SK-N-MC (cell line): Measurements from ENCODE around the gene CEP68.
A peak's percentile ranks its signal among the peaks of the same experiment; 100 is the strongest.
"Not testable (repeated sequence)": the region's sequence is repeated elsewhere in the genome, so short reads cannot be mapped to it uniquely, and the experiment has no call there.

Experiments used
- DNase-seq: peaks from one replicate; pipeline ENCODE4 v3.0.0-alpha.2; 2011; ENCODE audit warnings: low read depth, low spot score
- H3K27ac ChIP-seq: fragments of 200-600 bp; sonication (generic); 2 replicates; pipeline ENCODE4 v1.5.1; 2016; ENCODE audit warnings: mixed run types
- H3K36me3 ChIP-seq: fragments of 200-600 bp; sonication (generic); 2 replicates; pipeline ENCODE4 v1.6.1; 2017; ENCODE audit warnings: antibody characterized with exemption, low read length, mixed read lengths; ENCODE audit not compliant: insufficient read depth
- H3K4me3 ChIP-seq: fragments of 200-600 bp; sonication (generic); 2 replicates; pipeline ENCODE4 v1.5.1; 2016
- H3K9ac ChIP-seq: fragments of 200-600 bp; sonication (generic); 2 replicates; pipeline ENCODE4 v1.8.0; 2017; ENCODE audit warnings: mixed run types, mixed read lengths; ENCODE audit not compliant: insufficient read length
- H3K9me3 ChIP-seq: fragments of 200-600 bp; sonication (generic); 2 replicates; pipeline ENCODE4 v1.6.1; 2017; ENCODE audit warnings: low read depth, mild to moderate bottlenecking, antibody characterized with exemption, low read length, moderate library complexity, mixed read lengths
- EZH2 ChIP-seq: fragments of 200-600 bp; sonication (generic); IDR thresholded peaks from one replicate; pipeline ENCODE4 v1.6.1; 2017; ENCODE audit warnings: antibody characterized with exemption
- FOXP2 ChIP-seq: optimal IDR thresholded peaks from 2 replicates; pipeline ENCODE3; 2011; ENCODE audit warnings: mild to moderate bottlenecking, moderate library complexity; ENCODE audit not compliant: insufficient read depth; ENCODE audit errors: extremely low read length, control extremely low read depth
- POLR2AphosphoS5 ChIP-seq: IDR thresholded peaks from 2 replicates; pipeline ENCODE4 v1.6.1; 2012; ENCODE audit warnings: mild to moderate bottlenecking, low read depth, low read length, borderline replicate concordance

Gene CEP68

DNA sequence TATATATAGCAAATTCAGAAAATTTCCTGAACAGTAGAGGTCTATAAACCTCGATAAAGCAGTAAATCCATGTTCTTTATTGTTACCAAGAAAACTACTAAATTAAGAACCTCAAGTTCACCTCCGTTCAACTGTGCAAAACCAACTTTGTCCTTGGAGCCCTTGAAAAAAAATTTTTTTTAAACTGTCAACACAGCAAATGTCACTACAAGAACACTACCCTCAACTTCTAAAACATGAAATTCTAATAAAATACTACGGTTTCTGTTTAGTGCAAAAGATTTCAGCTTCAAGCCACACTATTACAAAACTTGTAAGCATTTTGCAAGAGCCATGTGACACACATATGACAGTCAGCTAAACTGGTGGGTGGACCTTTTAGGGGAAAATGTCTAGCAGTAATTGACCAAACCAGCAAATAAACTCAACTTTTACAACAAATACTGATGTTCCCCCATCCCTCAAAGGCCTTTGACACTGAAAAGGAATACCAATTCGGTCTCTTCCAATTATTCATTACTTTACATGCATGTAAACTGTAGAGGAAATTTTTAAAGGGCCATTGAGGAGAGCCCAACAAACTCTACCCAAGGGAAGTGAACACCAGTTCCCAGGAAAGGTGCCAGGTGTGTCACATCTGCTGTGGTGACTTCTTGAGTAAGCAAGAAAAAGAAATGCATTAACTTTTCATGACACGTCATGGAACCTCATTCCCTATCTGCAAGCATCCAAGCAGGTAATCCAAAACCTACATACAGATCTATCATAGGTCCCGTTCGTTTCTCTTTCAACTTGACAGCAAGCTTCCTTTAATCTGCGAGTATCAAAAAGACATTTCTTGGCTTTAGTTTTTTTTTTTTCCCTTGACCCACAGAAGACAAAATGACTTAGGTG lies 72.3 kb downstream of the CEP68 start:
- H3K4me3 ChIP-seq = peak overlapping the region; percentile 96
- H3K9me3 ChIP-seq = no peaks in the 10 kb centered on the region
- H3K36me3 ChIP-seq = no peaks in the 10 kb centered on the region; the same call in 1 of the 2 replicates
- peak overlapping the region; percentile 98 for H3K9ac ChIP-seq
- DNase-seq = no peak
- peak overlapping the region; percentile 49 for H3K27ac ChIP-seq
- TF ChIP-seq FOXP2 (no peak), POLR2AphosphoS5 (no peak)

DNA sequence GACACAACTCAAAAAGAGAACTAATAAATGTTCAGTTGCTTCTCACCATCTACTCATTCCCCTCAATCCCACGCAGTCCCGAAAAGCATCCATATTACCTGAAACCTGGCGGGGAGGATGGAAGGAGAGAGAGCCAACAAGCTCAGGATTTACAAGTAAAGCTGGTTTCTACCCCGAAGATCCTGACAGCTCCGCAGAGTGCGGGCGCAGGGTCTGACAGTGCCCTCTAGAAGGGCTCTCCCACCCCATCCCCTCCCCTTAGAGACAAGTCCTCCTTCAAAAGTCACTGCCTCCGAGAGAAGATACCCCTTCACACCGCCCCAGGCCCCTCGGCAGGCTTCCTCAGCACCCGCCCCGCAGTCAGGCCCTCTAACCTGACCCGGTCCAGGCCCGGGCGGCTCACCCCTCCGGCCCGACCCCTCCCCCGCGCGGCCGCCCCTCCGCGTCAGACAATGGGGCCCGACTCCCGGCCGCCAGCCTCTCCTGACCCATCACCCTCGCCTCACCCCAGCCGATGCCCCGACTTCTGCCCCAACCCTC lies 73.1 kb downstream of the CEP68 start:
- H3K4me3 ChIP-seq = peak overlapping the region; percentile 96
- DNase-seq = no peak
- H3K27ac ChIP-seq = peak overlapping the region; percentile 83
- no peaks in the 10 kb centered on the region for H3K9me3 ChIP-seq
- H3K36me3 ChIP-seq = no peaks in the 10 kb centered on the region; the same call in 1 of the 2 replicates
- TF ChIP-seq POLR2AphosphoS5 (no peak), EZH2 (no peak), FOXP2 (no peak)
- peak overlapping the region; percentile 98 for H3K9ac ChIP-seq

GRCh38 chr2:65129826-65130663 lies 73.8 kb downstream of the CEP68 start, which contains the start of gene RAB1A:
RAB1A (minus strand) TSS chr2:65130106; CDS start chr2:65129915, 191 bp downstream.
- Histone ChIP-seq H3K4me3 (peak within 1 kb of the TSS; percentile 96), H3K9me3 (no peaks in the 10 kb centered on the region), H3K36me3 (no peaks in the 10 kb centered on the region; the same call in 1 of the 2 replicates), H3K9ac (peak within 1 kb of the TSS; percentile 98), H3K27ac (peak within 1 kb of the TSS; percentile 83)
- DNase-seq = peak; percentile 88
- TF ChIP-seq POLR2AphosphoS5 (peak; percentile 82), EZH2 (no peak), FOXP2 (peak; percentile 67)

GRCh38 chr2:65130664-65131175 lies 74.5 kb downstream of the CEP68 start:
- TF ChIP-seq POLR2AphosphoS5 (no peak), FOXP2 (no peak), EZH2 (no peak)
- Histone ChIP-seq H3K4me3 (peak overlapping the region; percentile 96), H3K9ac (peak overlapping the region; percentile 51), H3K36me3 (no peaks in the 10 kb centered on the region; the same call in 1 of the 2 replicates), H3K27ac (no peak overlapping the region), H3K9me3 (no peaks in the 10 kb centered on the region)
- DNase-seq = no peak

DNA sequence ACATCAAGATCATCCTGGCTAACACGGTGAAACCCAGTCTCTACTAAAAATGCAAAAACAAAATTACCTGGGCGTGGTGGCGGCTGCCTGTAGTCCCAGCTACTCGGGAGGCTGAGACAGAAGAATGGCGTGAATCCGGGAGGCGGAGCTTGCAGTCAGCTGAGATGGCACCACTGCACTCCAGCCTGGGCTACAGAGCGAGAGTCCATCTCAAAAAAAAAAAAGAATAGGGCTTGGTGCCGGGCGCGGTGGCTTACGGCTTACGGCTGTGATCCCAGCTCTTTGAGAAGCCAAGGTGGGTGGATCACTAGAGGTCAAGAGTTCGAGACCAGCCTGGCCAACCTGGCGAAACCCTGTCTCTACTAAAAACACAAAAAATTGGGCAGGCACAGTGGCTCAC lies 76.7 kb downstream of the CEP68 start:
- not testable (repeated sequence) for H3K27ac ChIP-seq, H3K9me3 ChIP-seq, DNase-seq, H3K9ac ChIP-seq, H3K36me3 ChIP-seq, H3K4me3 ChIP-seq

DNA sequence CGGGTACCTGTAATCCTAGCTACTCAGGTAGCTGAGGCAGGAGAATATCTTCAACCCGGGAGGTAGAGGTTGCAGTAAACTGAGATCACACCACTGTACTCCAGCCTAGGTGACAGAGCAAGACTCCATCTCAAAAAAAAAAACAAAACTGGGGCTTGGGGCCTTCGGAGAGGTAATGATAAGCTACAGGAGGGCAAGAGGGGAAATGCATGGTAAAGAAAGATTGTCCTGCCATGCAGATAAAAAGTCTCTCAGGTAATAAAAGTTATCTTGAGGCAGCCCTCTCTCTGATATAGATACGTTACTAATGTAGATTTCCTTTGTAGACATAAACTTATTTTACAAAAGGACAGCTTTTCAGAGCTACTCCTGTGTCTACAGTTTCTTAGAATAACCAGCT lies 77.4 kb downstream of the CEP68 start:
- no peak for DNase-seq
- Histone ChIP-seq H3K27ac (no peak overlapping the region), H3K9me3 (no peaks in the 10 kb centered on the region), H3K9ac (no peak overlapping the region), H3K4me3 (no peak overlapping the region), H3K36me3 (no peaks in the 10 kb centered on the region; the same call in 1 of the 2 replicates)
- TF ChIP-seq EZH2 = no peak
- TF ChIP-seq FOXP2 = no peak
- no peak for TF ChIP-seq POLR2AphosphoS5

DNA sequence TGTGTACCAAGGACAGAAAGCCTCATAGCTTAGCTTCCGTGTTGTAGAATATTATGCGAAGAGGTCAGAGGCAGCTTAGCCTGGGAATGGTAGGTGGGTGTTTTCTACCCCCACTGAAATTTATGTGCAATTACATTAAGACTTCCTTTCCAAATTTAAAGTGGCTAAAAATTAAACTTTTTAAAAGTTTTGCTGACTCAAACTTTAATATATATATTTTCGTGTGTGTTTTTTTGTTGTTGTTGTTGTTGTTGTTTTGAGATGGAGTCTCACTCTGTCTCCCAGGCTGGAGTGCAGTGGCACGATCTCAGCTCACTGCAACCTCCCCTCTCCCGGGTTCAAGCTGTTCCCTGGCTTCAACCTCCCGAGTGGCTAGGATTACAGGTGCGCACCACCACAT lies 77.9 kb downstream of the CEP68 start:
- H3K4me3 ChIP-seq = no peak overlapping the region
- TF ChIP-seq EZH2 = no peak
- no peak for TF ChIP-seq POLR2AphosphoS5
- TF ChIP-seq FOXP2 = no peak
- H3K9ac ChIP-seq = no peak overlapping the region
- no peak overlapping the region for H3K27ac ChIP-seq
- H3K9me3 ChIP-seq = no peaks in the 10 kb centered on the region
- no peaks in the 10 kb centered on the region for H3K36me3 ChIP-seq
- DNase-seq = no peak

GRCh38 chr2:65136253-65136652 lies 80.0 kb downstream of the CEP68 start:
- Histone ChIP-seq H3K9me3 (no peaks in the 10 kb centered on the region), H3K4me3 (no peak overlapping the region), H3K36me3 (no peaks in the 10 kb centered on the region), H3K9ac (no peak overlapping the region), H3K27ac (no peak overlapping the region)
- TF ChIP-seq POLR2AphosphoS5 (no peak), EZH2 (no peak), FOXP2 (no peak)
- no peak for DNase-seq
